OCI-LY3 (cell line): ENCODE measurements around the gene SLC16A11.

Experiments
- H2AFZ ChIP-seq: fragments of 200-600, 300-600 bp; shearing (Covaris generic); 2 replicates; pipeline ENCODE4 v1.6.0; 2014; ENCODE audit warnings: antibody characterized with exemption, low read depth, low read length
- H3K27ac ChIP-seq: fragments of 200-600, 300-600 bp; sonication (generic); 2 replicates; pipeline ENCODE4 v1.5.1; 2014; ENCODE audit warnings: mild to moderate bottlenecking, low read length, moderate library complexity, mixed read lengths
- H3K27me3 ChIP-seq: fragments of 200-600, 300-600 bp; sonication (generic); 2 replicates; pipeline ENCODE4 v1.6.1; 2014; ENCODE audit warnings: low read depth, low read length, mixed read lengths
- H3K36me3 ChIP-seq: fragments of 200-600, 300-600 bp; sonication (generic); replicated peaks from 2 replicates; pipeline ENCODE3; 2014; ENCODE audit warnings: low read depth, low read length, mixed read lengths
- H3K4me1 ChIP-seq: fragments of 300-600, 200-600 bp; sonication (generic); 2 replicates; pipeline ENCODE4 v1.6.1; 2014; ENCODE audit warnings: low read length, mixed read lengths
- H3K4me2 ChIP-seq: fragments of 200-600, 300-600 bp; sonication (generic); 2 replicates; pipeline ENCODE4 v1.6.1; 2014; ENCODE audit warnings: low read length, mixed read lengths
- H3K4me3 ChIP-seq: fragments of 300-600, 200-600 bp; sonication (generic); 2 replicates; pipeline ENCODE4 v1.5.1; 2014; ENCODE audit warnings: antibody characterized with exemption, mild to moderate bottlenecking, low read length, moderate library complexity
- H3K79me2 ChIP-seq: fragments of 300-600, 200-600 bp; shearing (Covaris generic); 2 replicates; pipeline ENCODE4 v1.6.1; 2014; ENCODE audit warnings: mild to moderate bottlenecking, low read length, mixed read lengths
- H3K9ac ChIP-seq: fragments of 300-600, 200-600 bp; shearing (Covaris generic); 2 replicates; pipeline ENCODE4 v1.6.0; 2014; ENCODE audit warnings: mild to moderate bottlenecking, low read length, moderate library complexity
- H3K9me3 ChIP-seq: fragments of 200-600, 300-600 bp; shearing (Covaris generic); 2 replicates; pipeline ENCODE4 v1.6.1; 2014; ENCODE audit warnings: low read length, mixed read lengths; ENCODE audit not compliant: insufficient read depth
- H4K20me1 ChIP-seq: fragments of 200-600, 300-600 bp; sonication (generic); 2 replicates; pipeline ENCODE4 v1.6.1; 2016; ENCODE audit warnings: low read length, mixed read lengths; ENCODE audit not compliant: insufficient read depth
- EZH2phosphoT487 ChIP-seq: fragments of 200-600 bp; shearing (Covaris generic); IDR thresholded peaks from 2 replicates; pipeline ENCODE4 v1.6.1; 2018; ENCODE audit warnings: antibody characterized with exemption, mixed run types, low read depth
- TF ChIP-seq, protein P1 (sequence below): fragments of 200-600, 300-600 bp; sonication (generic); IDR thresholded peaks from 2 replicates; pipeline ENCODE4 v1.5.1; 2014; ENCODE audit warnings: antibody characterized with exemption, low read length, low read depth

SLC16A11 gene

GRCh38 chr17:7078711-7079110 is 34.8 kb upstream of the SLC16A11 start:
- no peak overlapping the region for H3K27ac ChIP-seq
- no peak overlapping the region for H3K9ac ChIP-seq
- no peak overlapping the region for H2AFZ ChIP-seq
- no peaks in the 10 kb centered on the region for H3K27me3 ChIP-seq
- H3K4me3 ChIP-seq, result no peak overlapping the region
- H3K36me3 ChIP-seq, result no peaks in the 10 kb centered on the region
- H3K4me1 ChIP-seq, result no peaks in the 10 kb centered on the region
- H4K20me1 ChIP-seq, result no peaks in the 10 kb centered on the region
- TF ChIP-seq, protein P1, sequence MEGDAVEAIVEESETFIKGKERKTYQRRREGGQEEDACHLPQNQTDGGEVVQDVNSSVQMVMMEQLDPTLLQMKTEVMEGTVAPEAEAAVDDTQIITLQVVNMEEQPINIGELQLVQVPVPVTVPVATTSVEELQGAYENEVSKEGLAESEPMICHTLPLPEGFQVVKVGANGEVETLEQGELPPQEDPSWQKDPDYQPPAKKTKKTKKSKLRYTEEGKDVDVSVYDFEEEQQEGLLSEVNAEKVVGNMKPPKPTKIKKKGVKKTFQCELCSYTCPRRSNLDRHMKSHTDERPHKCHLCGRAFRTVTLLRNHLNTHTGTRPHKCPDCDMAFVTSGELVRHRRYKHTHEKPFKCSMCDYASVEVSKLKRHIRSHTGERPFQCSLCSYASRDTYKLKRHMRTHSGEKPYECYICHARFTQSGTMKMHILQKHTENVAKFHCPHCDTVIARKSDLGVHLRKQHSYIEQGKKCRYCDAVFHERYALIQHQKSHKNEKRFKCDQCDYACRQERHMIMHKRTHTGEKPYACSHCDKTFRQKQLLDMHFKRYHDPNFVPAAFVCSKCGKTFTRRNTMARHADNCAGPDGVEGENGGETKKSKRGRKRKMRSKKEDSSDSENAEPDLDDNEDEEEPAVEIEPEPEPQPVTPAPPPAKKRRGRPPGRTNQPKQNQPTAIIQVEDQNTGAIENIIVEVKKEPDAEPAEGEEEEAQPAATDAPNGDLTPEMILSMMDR, result no peak
- no peak for TF ChIP-seq EZH2phosphoT487
- no peaks in the 10 kb centered on the region for H3K79me2 ChIP-seq
- H3K4me2 ChIP-seq, result no peak overlapping the region
- no peaks in the 10 kb centered on the region for H3K9me3 ChIP-seq

- Histone ChIP-seq H3K4me2 (no peak overlapping the region), H3K9me3 (no peaks in the 10 kb centered on the region), H3K27me3 (no peaks in the 10 kb centered on the region), H3K36me3 (no peaks in the 10 kb centered on the region), H3K4me1 (no peaks in the 10 kb centered on the region), H3K27ac (no peak overlapping the region), H4K20me1 (no peaks in the 10 kb centered on the region), H3K79me2 (no peaks in the 10 kb centered on the region), H3K9ac (no peak overlapping the region), H2AFZ (no peak overlapping the region), H3K4me3 (no peak overlapping the region)
- TF ChIP-seq, protein P1, result no peak
- TF ChIP-seq EZH2phosphoT487, result no peak
These were observed 34.1 kb upstream of the SLC16A11 start for GRCh38 chr17:7077911-7078546.

GRCh38 chr17:7074931-7075330 is 31.0 kb upstream of the SLC16A11 start:
- Histone ChIP-seq H3K9ac (no peak overlapping the region), H3K9me3 (no peaks in the 10 kb centered on the region), H3K27ac (no peak overlapping the region), H3K4me1 (no peaks in the 10 kb centered on the region), H3K79me2 (no peaks in the 10 kb centered on the region), H3K4me3 (no peak overlapping the region), H2AFZ (no peak overlapping the region), H3K4me2 (no peak overlapping the region), H3K36me3 (no peaks in the 10 kb centered on the region), H3K27me3 (no peaks in the 10 kb centered on the region), H4K20me1 (no peaks in the 10 kb centered on the region)
- no peak for TF ChIP-seq EZH2phosphoT487
- TF ChIP-seq, protein P1, result no peak

GRCh38 chr17:7072406-7072805 is 28.5 kb upstream of the SLC16A11 start:
- Histone ChIP-seq H3K4me1 (no peaks in the 10 kb centered on the region), H3K27ac (no peak overlapping the region), H3K27me3 (no peaks in the 10 kb centered on the region), H3K9ac (no peak overlapping the region), H4K20me1 (no peaks in the 10 kb centered on the region), H3K9me3 (no peaks in the 10 kb centered on the region), H3K4me3 (no peak overlapping the region), H2AFZ (no peak overlapping the region), H3K4me2 (no peak overlapping the region), H3K36me3 (no peaks in the 10 kb centered on the region), H3K79me2 (no peaks in the 10 kb centered on the region)
- TF ChIP-seq EZH2phosphoT487, result no peak
- TF ChIP-seq, protein P1, result no peak
